ENCODE data around the gene TRIM28.

DNA sequence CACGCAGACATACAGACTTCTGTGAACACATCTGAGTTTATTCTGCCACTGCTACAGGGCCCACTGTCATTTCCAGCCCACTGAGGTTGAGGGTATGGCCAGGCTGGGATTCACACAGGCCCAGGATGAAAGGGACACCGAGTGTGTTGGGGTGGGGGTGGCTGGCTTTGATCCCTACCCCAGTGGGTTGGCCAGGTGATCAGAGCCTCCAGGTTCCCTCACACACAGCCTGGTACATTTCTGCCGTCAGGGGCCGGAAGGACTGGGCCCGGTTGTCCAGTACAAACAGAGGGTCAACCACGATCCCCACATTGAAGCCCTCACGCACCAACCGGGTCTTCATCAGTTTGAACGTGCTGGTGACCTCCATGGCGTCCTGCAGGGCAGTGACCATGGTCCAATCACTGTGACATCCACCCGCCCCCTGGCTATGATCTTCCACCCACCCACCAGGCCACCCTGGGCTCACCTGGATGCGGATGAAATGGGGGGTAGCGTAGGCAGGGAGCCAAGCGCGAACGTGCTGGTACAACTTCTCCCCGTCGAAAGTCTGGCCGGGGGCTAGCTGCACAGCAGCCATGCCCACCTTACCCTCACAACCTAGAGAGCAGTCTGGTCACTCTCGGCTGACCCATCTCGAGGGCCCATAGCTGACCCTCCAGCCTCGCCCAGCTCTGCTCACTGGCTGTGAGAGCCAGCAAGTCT, 45.4 kb upstream of the TRIM28 start:
- TF ChIP-seq, protein P1, sequence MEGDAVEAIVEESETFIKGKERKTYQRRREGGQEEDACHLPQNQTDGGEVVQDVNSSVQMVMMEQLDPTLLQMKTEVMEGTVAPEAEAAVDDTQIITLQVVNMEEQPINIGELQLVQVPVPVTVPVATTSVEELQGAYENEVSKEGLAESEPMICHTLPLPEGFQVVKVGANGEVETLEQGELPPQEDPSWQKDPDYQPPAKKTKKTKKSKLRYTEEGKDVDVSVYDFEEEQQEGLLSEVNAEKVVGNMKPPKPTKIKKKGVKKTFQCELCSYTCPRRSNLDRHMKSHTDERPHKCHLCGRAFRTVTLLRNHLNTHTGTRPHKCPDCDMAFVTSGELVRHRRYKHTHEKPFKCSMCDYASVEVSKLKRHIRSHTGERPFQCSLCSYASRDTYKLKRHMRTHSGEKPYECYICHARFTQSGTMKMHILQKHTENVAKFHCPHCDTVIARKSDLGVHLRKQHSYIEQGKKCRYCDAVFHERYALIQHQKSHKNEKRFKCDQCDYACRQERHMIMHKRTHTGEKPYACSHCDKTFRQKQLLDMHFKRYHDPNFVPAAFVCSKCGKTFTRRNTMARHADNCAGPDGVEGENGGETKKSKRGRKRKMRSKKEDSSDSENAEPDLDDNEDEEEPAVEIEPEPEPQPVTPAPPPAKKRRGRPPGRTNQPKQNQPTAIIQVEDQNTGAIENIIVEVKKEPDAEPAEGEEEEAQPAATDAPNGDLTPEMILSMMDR (IDR thresholded peaks at IDR 0.05; ENCODE audit: poor library complexity) = no peak
- TF ChIP-seq EZH2phosphoT487 (IDR thresholded peaks at IDR 0.05; ENCODE audit: low read depth, severe bottlenecking, unreplicated experiment) = no peak

Measured in hepatocyte (in vitro differentiated cells).